Measurements from ENCODE around the gene COL5A2. TPM values are rescaled to one million over a fixed set of nuclear protein-coding genes. Genes with fewer than 3 reads are reported as not detected.

The COL5A2 gene
- total and polyA plus RNA-seq, 2 donors (not counting 3 experiments of a cell fraction or from before 2014, with no cell fraction given), result 47.4 to 123 TPM

DNA sequence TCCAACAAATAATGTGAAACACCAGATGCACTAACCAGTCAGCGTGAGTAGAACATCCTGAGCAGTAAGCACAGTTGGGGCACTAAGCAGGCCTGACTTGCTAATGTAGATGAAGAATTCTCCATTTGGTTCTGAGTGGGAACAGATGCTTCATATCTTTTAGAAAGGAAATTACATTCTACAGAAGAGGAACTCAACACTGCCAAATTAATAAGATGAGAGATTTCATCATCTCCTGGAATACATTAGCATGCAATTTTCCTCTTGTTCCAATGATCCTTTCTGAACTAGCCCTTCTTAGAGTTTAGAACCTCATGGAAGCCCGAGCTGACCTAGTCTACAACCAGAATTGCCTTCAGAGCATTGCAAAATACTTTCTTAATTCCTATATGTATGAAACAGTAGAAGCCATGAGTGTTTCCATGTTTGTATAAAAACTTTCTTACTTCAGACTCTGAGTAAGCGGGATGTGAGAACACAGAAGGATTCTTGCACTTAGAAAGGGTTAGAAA lies 34.8 kb downstream of the COL5A2 start:
- FAIRE-seq (no peak), DNase-seq (ENCODE audit: low read depth, low spot score) (no peak)
- no TSS peak for BruUV-seq (replicated peaks)
- Histone ChIP-seq H3K4me2 (ENCODE audit: insufficient read depth, low read length) (no peak overlapping the region), H2AFZ (ENCODE audit: low read depth, low read length) (no peak overlapping the region), H3K9me3 (replicated peaks; ENCODE audit: control insufficient read depth, insufficient read depth, low read length) (no peaks in the 10 kb centered on the region), H3K27me3 (ENCODE audit: control insufficient read depth in 2 of 2, insufficient read depth in 2 of 2, low read length in 2 of 2) (no peaks in the 10 kb centered on the region), H3K27ac (ENCODE audit: insufficient read depth, low read depth, low read length) (no peak overlapping the region), H3K36me3 (ENCODE audit: control insufficient read depth in 2 of 2, extremely low read depth in 1 of 2, insufficient read depth in 2 of 2, low read length in 2 of 2) (no peaks in the 10 kb centered on the region), H3K4me1 (ENCODE audit: control insufficient read depth, extremely low read depth, insufficient read depth, low read length) (no peaks in the 10 kb centered on the region), H3K79me2 (ENCODE audit: control insufficient read depth, insufficient read depth, low read length) (peaks cover 12% of the 10 kb centered on the region), H3K9me1 (replicated peaks; ENCODE audit: control insufficient read depth, extremely low read depth, insufficient read depth, low read length) (no peaks in the 10 kb centered on the region), H4K20me1 (replicated peaks; ENCODE audit: control insufficient read depth, extremely low read depth, insufficient read depth, low read length) (no peaks in the 10 kb centered on the region), H3K4me3 (replicated peaks in 1 of 3; ENCODE audit: insufficient read depth in 1 of 3, low read depth in 1 of 3, low read length in 3 of 3) (no peak overlapping the region), H3K9ac (replicated peaks; ENCODE audit: extremely low read depth, insufficient read depth, low read length) (no peak overlapping the region)
- intact Hi-C loops (cut with micrococcal nuclease) (no loop called here), dilution Hi-C loops (cut with MboI; ENCODE audit: extremely low pct_ligation_motif_present, low sequenced_read_pairs) (no loop called here)
- ChIA-PET CTCF (interaction anchor here (6.0 kb wide), 1 partner anchor 142 kb away, joined by 79 read pairs; no protein-coding TSS in a partner anchor), POLR2A (no interaction called here)
- TF ChIP-seq, protein P1, sequence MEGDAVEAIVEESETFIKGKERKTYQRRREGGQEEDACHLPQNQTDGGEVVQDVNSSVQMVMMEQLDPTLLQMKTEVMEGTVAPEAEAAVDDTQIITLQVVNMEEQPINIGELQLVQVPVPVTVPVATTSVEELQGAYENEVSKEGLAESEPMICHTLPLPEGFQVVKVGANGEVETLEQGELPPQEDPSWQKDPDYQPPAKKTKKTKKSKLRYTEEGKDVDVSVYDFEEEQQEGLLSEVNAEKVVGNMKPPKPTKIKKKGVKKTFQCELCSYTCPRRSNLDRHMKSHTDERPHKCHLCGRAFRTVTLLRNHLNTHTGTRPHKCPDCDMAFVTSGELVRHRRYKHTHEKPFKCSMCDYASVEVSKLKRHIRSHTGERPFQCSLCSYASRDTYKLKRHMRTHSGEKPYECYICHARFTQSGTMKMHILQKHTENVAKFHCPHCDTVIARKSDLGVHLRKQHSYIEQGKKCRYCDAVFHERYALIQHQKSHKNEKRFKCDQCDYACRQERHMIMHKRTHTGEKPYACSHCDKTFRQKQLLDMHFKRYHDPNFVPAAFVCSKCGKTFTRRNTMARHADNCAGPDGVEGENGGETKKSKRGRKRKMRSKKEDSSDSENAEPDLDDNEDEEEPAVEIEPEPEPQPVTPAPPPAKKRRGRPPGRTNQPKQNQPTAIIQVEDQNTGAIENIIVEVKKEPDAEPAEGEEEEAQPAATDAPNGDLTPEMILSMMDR (IDR thresholded peaks at IDR 0.05; ENCODE audit: extremely low read depth in 1 of 2, insufficient read depth in 1 of 2, low read depth in 1 of 2, low read length in 2 of 2), result no peak
- TF ChIP-seq, protein P2, sequence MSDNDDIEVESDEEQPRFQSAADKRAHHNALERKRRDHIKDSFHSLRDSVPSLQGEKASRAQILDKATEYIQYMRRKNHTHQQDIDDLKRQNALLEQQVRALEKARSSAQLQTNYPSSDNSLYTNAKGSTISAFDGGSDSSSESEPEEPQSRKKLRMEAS (IDR thresholded peaks at IDR 0.05; ENCODE audit: insufficient read depth, insufficient read length), result no peak
- TF ChIP-seq POLR2AphosphoS5 (IDR thresholded peaks at IDR 0.05; ENCODE audit: insufficient read depth, low read depth, low read length) (no peak), FOS (IDR thresholded peaks at IDR 0.05; ENCODE audit: borderline replicate concordance, insufficient read depth, low read length) (no peak), POLR2A (IDR thresholded peaks at IDR 0.05; ENCODE audit: low read depth, low read length) (no peak), EZH2 (IDR thresholded peaks at IDR 0.05; ENCODE audit: borderline replicate concordance, low read depth, low read length, severe bottlenecking) (no peak), JUN (IDR thresholded peaks at IDR 0.05; ENCODE audit: borderline replicate concordance, insufficient read depth, insufficient read length, low read depth) (no peak), GATA2 (IDR thresholded peaks at IDR 0.05; ENCODE audit: insufficient read depth, insufficient read length, low read depth, low read length) (no peak), MYC (IDR thresholded peaks at IDR 0.05; ENCODE audit: low read depth, low read length) (no peak)

Measured in endothelial cell of umbilical vein (primary cell).